Measurements from ENCODE around the gene TALDO1. TPM values are rescaled to one million over a fixed set of nuclear protein-coding genes. Genes with fewer than 3 reads are reported as not detected.

The TALDO1 gene
- total RNA-seq, 4 donors from 2014 or later, result 203 to 323 (median 241) TPM

- TF ChIP-seq POLR2A (IDR thresholded peaks at IDR 0.05) (no peak), CTCF (IDR thresholded peaks at IDR 0.05) (no peak), EP300 (IDR thresholded peaks at IDR 0.05) (no peak)
- H3K4me3 ChIP-seq, result peak overlapping the region; percentile 65 to 96 (median 87)
- no peaks in the 10 kb centered on the region for H3K9me3 ChIP-seq
- H3K4me1 ChIP-seq, result peaks cover 0 to 72% (median 33%) of the 10 kb centered on the region in 4 donors
- H3K36me3 ChIP-seq, result peaks cover 0 to 31% (median 0%) of the 10 kb centered on the region in 3 donors
- WGBS, 2 donors, result 0 to 3% methylated on average over 7 to 19 of the region's 65 CpGs
- H3K27ac ChIP-seq, result peak overlapping the region; percentile 79 to 94 (median 88)
- DNase-seq (ENCODE audit: low spot score in 2 of 2), result no peak
- no peaks in the 10 kb centered on the region for H3K27me3 ChIP-seq
Measured at GRCh38 chr11:776561-777287, 29.5 kb downstream of the TALDO1 start.

GRCh38 chr11:777288-778255, 30.3 kb downstream of the TALDO1 start, which contains the start of gene GATD1:
TSS of gene GATD1 (minus strand) at chr11:777487. CDS start at chr11:777462, 25 bp downstream.
- TF ChIP-seq POLR2A (IDR thresholded peaks at IDR 0.05) (peak; percentile 63 to 88), EP300 (IDR thresholded peaks at IDR 0.05) (no peak), CTCF (IDR thresholded peaks at IDR 0.05) (peak in 1 of 5 experiments; percentile 9)
- peaks cover 0 to 64% (median 29%) of the 10 kb centered on the region in 4 donors for H3K4me1 ChIP-seq
- no peaks in the 10 kb centered on the region for H3K9me3 ChIP-seq
- WGBS, 2 donors, result 1% methylated on average over 40 to 81 of the region's 110 CpGs
- H3K36me3 ChIP-seq, result peaks cover 0 to 30% (median 0%) of the 10 kb centered on the region in 3 donors
- H3K27me3 ChIP-seq, result no peaks in the 10 kb centered on the region
- H3K27ac ChIP-seq, result peak within 1 kb of the TSS; percentile 79 to 94 (median 88)
- DNase-seq (ENCODE audit: low spot score in 2 of 2), result peak; percentile 82 to 83
- peak within 1 kb of the TSS; percentile 74 to 96 (median 87) for H3K4me3 ChIP-seq

GRCh38 chr11:778976-779954, 32.0 kb downstream of the TALDO1 start:
- no peaks in the 10 kb centered on the region for H3K27me3 ChIP-seq
- H3K4me1 ChIP-seq, result peaks cover 0 to 54% (median 29%) of the 10 kb centered on the region in 4 donors
- WGBS, 2 donors, result 87 to 90% methylated on average over 17 to 19 of the region's 23 CpGs
- no peak overlapping the region for H3K27ac ChIP-seq
- no peaks in the 10 kb centered on the region for H3K9me3 ChIP-seq
- peaks cover 0 to 27% (median 0%) of the 10 kb centered on the region in 3 donors for H3K36me3 ChIP-seq
- TF ChIP-seq CTCF (IDR thresholded peaks at IDR 0.05), result no peak
- no peak for TF ChIP-seq POLR2A (IDR thresholded peaks at IDR 0.05)
- no peak for TF ChIP-seq EP300 (IDR thresholded peaks at IDR 0.05)
- no peak for DNase-seq (ENCODE audit: low spot score in 2 of 2)
- H3K4me3 ChIP-seq, result no peak overlapping the region

- Histone ChIP-seq H3K27ac (no peak overlapping the region), H3K4me1 (peaks cover 0 to 46% (median 28%) of the 10 kb centered on the region in 4 donors), H3K4me3 (no peak overlapping the region), H3K36me3 (peaks cover 0 to 32% (median 0%) of the 10 kb centered on the region in 3 donors), H3K27me3 (no peaks in the 10 kb centered on the region), H3K9me3 (no peaks in the 10 kb centered on the region)
- no peak for DNase-seq (ENCODE audit: low spot score in 2 of 2)
- WGBS, 2 donors, result 89 to 94% methylated on average over 4 to 13 of the region's 16 CpGs
- TF ChIP-seq EP300 (IDR thresholded peaks at IDR 0.05) (no peak), CTCF (IDR thresholded peaks at IDR 0.05) (no peak), POLR2A (IDR thresholded peaks at IDR 0.05) (no peak)
Measured at GRCh38 chr11:779955-780532, 32.8 kb downstream of the TALDO1 start.
